ENCODE results near the gene KRTAP4-8. TPM values are rescaled to one million over a fixed set of nuclear protein-coding genes. Genes with fewer than 3 reads are reported as not detected.
"Not testable (repeated sequence)": the region's sequence is repeated elsewhere in the genome, so short reads cannot be mapped to it uniquely, and the experiment has no call there.

The KRTAP4-8 gene
- total RNA-seq, 3 donors from 2014 or later, result not detected

DNA sequence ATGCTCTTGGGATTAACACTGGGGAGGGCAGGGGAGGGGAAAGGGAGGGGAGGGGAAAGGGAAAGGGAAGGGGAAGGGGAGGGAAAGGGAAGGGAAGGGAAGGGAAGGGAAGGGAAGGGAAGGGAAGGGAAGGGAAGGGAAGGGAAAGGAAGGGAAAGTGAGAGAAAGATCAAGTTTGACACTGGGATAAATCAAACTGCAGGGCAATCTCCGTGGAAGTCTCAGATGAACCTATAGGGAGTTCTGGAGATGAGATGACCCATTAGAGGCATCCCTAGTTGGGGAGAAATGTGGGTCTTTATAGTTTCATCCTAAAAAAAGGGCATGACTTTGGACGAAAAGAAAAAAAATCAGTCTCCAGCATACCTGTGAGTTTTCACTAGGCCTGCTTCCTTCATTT lies 23.8 kb upstream of the KRTAP4-8 start:
- Histone ChIP-seq H3K4me1 (no peaks in the 10 kb centered on the region), H3K4me3 (no peak overlapping the region), H3K9me3 (no peaks in the 10 kb centered on the region), H3K27me3 (no peaks in the 10 kb centered on the region), H3K27ac (no peak overlapping the region), H3K36me3 (no peaks in the 10 kb centered on the region)
- no peak for DNase-seq (ENCODE audit: low spot score in 2 of 2)
- intact Hi-C loops (cut with DNase I; ENCODE audit: low total_unique reads), result no loop called here
- no peak for TF ChIP-seq POLR2AphosphoS5 (IDR thresholded peaks at IDR 0.05)
- no peak for TF ChIP-seq POLR2A (IDR thresholded peaks at IDR 0.05)
- TF ChIP-seq CTCF (IDR thresholded peaks at IDR 0.05), result no peak

DNA sequence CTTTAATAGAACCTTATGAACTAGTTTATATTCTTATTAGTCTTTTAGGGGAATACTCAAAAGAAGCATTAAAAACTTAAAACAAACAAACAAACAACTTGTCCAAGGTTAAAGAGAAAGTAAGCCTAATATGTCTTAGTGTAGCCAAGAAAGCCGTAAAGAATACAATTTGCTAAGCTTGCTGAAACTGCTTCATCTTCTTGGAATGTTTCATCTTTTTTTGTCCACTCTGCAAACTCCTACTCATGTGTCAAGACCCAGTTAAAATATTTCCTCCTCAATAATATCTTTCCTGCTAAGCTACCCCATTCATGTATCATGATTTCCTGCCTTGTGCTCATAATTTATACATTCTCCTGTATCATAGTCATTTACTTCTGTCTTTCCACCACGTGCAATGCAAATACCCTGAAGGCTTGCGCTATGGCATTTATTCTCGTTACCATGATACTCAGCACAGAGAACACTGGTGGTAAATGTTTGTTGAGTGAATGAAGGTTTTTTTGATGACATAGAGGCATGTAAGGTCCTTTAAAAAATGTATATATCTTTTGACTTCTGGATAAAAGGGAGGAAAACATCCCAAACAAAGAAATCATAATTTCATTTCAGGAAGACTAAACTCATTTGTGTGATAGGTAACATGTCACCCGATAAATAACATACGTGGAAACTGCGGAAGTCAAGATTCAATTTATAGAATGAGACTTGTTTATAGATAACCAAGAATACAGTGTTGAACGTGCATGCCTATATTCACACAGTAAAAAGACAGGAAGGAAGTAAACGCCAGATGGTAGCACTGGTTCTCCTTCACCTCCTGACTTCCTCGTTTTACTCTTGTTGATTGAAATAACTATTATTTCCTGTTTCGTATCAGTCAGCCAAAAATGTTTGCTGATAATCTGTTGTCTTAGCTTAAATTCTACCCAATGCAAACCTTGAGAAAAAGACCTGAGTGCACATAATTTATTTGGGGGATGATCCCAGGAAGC lies 22.1 kb upstream of the KRTAP4-8 start:
- H3K36me3 ChIP-seq; H3K27me3 ChIP-seq; H3K4me1 ChIP-seq; DNase-seq (ENCODE audit: low spot score in 2 of 2); H3K27ac ChIP-seq; H3K9me3 ChIP-seq; H3K4me3 ChIP-seq; intact Hi-C loops (cut with DNase I; ENCODE audit: low total_unique reads): not testable (repeated sequence)

DNA sequence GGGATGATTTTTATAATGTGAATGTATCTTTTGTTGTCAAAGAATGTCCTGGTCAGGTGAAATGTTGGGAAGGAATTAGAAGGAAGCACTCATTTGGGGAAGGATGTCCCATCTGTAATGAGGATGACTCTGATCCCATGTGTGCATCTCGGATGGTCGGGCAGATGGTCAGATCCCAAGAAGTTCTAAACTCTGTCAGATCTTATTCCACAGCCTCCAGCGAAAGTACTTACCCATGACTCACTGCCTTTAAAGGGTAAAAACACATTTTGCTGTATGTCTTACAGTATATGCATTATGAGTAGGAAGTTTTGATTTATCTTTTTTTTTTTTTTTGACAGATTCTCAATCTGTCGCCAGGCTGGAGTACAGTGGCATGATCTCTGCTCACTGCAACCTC lies 20.8 kb upstream of the KRTAP4-8 start:
- Histone ChIP-seq H3K27ac (no peak overlapping the region), H3K27me3 (no peaks in the 10 kb centered on the region), H3K36me3 (no peaks in the 10 kb centered on the region), H3K4me3 (no peak overlapping the region), H3K4me1 (no peaks in the 10 kb centered on the region), H3K9me3 (no peaks in the 10 kb centered on the region)
- TF ChIP-seq POLR2A (IDR thresholded peaks at IDR 0.05), result no peak
- intact Hi-C loops (cut with DNase I; ENCODE audit: low total_unique reads), result no loop called here
- no peak for DNase-seq (ENCODE audit: low spot score in 2 of 2)

DNA sequence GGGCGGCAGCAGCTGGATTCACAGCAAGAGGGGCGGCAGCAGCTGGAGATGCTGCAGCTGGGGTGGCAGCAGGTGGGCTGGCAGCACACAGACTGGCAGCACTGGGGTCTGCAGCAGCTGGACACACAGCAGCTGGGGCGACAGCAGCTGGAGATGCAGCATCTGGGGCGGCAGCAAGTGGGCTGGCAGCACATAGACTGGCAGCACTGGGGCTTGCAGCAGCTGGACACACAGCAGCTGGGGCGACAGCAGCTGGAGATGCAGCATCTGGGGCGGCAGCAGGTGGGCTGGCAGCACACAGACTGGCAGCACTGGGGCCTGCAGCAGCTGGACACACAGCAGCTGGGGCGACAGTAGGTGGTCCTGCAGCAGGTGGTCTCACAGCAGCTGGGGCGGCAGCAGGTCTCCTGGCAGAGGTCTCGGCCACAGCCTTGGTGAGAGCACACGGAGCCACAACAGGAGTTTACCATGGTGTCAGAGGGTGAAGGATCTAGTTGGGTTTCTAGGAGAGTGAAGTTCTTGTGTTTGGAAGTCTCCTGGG lies 20.0 kb upstream of the KRTAP4-8 start, which contains the start of gene KRTAP4-11:
Gene KRTAP4-11 (minus strand): TSS at position 528 of the 541 bp plus-strand sequence. CDS start 58 bp downstream, at position 470.
- H3K27me3 ChIP-seq; intact Hi-C loops (cut with DNase I; ENCODE audit: low total_unique reads): not testable (repeated sequence)

GRCh38 chr17:41116297-41116696 lies 18.4 kb upstream of the KRTAP4-8 start:
- no peaks in the 10 kb centered on the region for H3K9me3 ChIP-seq
- H3K4me3 ChIP-seq, result no peak overlapping the region
- H3K4me1 ChIP-seq, result no peaks in the 10 kb centered on the region
- TF ChIP-seq CTCF (IDR thresholded peaks at IDR 0.05), result no peak
- no peak for DNase-seq (ENCODE audit: low spot score in 2 of 2)
- intact Hi-C loops (cut with DNase I; ENCODE audit: low total_unique reads), result no loop called here
- H3K36me3 ChIP-seq, result no peaks in the 10 kb centered on the region
- H3K27ac ChIP-seq, result no peak overlapping the region
- H3K27me3 ChIP-seq, result no peaks in the 10 kb centered on the region

More for the DNA sequence above, 20.0 kb upstream of the KRTAP4-8 start, which contains the start of gene KRTAP4-11:
- not testable (repeated sequence) for H3K4me3 ChIP-seq; H3K36me3 ChIP-seq; DNase-seq (ENCODE audit: low spot score in 2 of 2); H3K9me3 ChIP-seq; H3K4me1 ChIP-seq; H3K27ac ChIP-seq

DNA sequence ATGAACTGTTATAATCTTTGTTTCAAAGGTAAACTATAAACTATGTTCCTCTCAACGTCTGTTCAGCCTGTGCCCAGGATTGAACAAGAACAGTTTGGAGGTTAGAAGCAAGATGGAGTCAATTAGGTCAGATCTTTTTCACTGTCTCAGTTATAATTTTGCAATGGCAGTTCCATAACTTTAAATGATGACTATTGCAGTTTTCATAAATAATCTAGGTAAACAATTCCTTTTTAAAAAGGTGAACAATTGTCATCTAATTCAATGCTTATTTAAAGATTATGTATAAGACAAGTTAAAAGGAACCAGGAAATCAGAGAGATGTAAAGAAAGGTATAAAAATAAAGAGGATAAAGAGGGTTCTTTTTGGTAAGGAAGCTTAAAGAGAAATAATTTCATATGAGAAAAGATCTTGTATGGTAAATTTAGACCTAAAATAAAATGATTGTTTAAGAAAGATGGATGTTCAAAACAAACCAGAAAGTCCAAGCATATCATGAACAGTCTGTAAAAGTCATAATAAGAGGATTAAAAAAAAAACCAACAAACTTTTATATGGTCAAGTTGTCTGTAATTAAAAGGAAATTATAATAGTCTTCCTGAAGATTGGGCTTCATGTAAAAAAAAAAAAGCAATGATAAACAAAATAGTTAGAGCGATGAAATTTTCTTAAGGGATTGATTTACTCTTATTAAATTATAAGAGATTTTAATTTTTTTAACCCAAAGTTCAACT lies 13.4 kb upstream of the KRTAP4-8 start:
- H3K27me3 ChIP-seq, result no peaks in the 10 kb centered on the region
- TF ChIP-seq CTCF (IDR thresholded peaks at IDR 0.05) (no peak), POLR2A (IDR thresholded peaks at IDR 0.05) (no peak), POLR2AphosphoS5 (IDR thresholded peaks at IDR 0.05) (no peak)
- H3K4me3 ChIP-seq, result no peak overlapping the region
- DNase-seq (ENCODE audit: low spot score in 2 of 2), result no peak
- intact Hi-C loops (cut with DNase I; ENCODE audit: low total_unique reads), result no loop called here
- H3K9me3 ChIP-seq, result no peaks in the 10 kb centered on the region
- H3K27ac ChIP-seq, result no peak overlapping the region
- no peaks in the 10 kb centered on the region for H3K36me3 ChIP-seq
- no peaks in the 10 kb centered on the region for H3K4me1 ChIP-seq

DNA sequence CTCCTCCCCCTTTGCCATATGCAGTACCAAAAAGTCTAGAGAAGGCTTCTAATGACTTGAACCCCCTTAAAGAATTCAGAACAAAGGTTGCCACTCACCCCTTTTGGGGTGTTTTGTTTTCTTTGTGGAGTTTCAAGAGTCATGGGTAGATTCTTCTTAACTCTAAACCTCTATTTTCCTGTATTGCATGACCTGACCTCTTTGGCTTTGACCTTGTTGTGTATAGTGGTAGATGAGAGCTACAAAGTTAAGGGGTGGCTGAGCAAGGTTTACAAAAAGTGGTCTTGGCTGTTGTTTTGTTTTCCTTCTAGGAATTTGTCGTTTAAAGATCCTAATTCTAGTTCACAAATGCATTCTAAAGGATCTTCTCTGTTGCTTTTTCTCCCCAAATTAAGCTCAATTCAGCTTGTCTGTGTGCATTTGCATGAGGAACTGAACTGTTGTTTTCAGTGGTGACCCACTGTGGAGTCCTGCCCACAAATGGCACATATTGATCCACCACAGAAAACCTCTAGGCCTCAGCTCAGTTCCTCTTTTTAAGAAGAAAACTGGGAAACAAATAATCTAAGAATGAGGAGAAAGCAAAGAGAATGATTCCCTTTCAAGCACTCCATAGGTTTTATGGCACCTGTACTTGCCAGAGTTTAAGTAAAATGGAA lies 10.9 kb upstream of the KRTAP4-8 start:
- H3K36me3 ChIP-seq; H3K9me3 ChIP-seq; H3K27ac ChIP-seq; DNase-seq (ENCODE audit: low spot score in 2 of 2); H3K4me3 ChIP-seq; H3K4me1 ChIP-seq; intact Hi-C loops (cut with DNase I; ENCODE audit: low total_unique reads); H3K27me3 ChIP-seq: not testable (repeated sequence)
